Psoas muscle (tissue), 8 donors: ENCODE results near the gene SIGLEC7. TPM values are rescaled to one million over a fixed set of nuclear protein-coding genes. Genes with fewer than 3 reads are reported as not detected.
A peak's percentile ranks its signal among the peaks of the same experiment; 100 is the strongest.
"Not testable (repeated sequence)": the region's sequence is repeated elsewhere in the genome, so short reads cannot be mapped to it uniquely, and the experiment has no call there.

ENCODE experiments used
- ATAC-seq, 4 donors: fragments of 200-7000 bp; cut with Tn5 transposase; one replicate each; pipeline ENCODE4 v1.9.1; 2020; ENCODE audit warnings: moderate library complexity in 3 of 4, mild to moderate bottlenecking in 2 of 4
- DNase-seq, 2 donors: peaks; one replicate each; pipeline ENCODE4 v3.0.0-alpha.2; 2020
- H3K27ac ChIP-seq: fragments of 200-600 bp; one replicate; pipeline ENCODE4 v1.8.0; 2022
- H3K27me3 ChIP-seq, 3 donors: fragments of 200-600 bp in 1 of 3; one replicate each; pipeline versions ENCODE4 v1.6.1 to v1.8.0; 2013 to 2022; ENCODE audit warnings: low read length in 2 of 3, mild to moderate bottlenecking in 2 of 3, moderate library complexity in 1 of 3; ENCODE audit not compliant: insufficient read depth in 3 of 3
- H3K36me3 ChIP-seq, 2 donors: fragments of 200-600 bp in 1 of 2; one replicate each; pipeline versions ENCODE4 v1.6.1 to v1.8.0; 2013 to 2022; ENCODE audit warnings: low read depth in 1 of 2, mild to moderate bottlenecking in 1 of 2, moderate library complexity in 1 of 2; ENCODE audit not compliant: insufficient read depth in 1 of 2
- H3K4me1 ChIP-seq: fragments of 200-600 bp; one replicate; pipeline ENCODE4 v1.8.0; 2022
- H3K4me3 ChIP-seq: fragments of 200-600 bp; one replicate; pipeline ENCODE4 v1.8.0; 2022; ENCODE audit warnings: mild to moderate bottlenecking
- H3K9me3 ChIP-seq: fragments of 200-600 bp; one replicate; pipeline ENCODE4 v1.8.0; 2022
- CTCF ChIP-seq: fragments of 200-600 bp; IDR thresholded peaks from one replicate; pipeline ENCODE4 v1.8.0; 2022; ENCODE audit warnings: antibody characterized with exemption
- WGBS, 3 donors: extraction: QIAGEN DNeasy Blood & Tissue Kit; methylation state at CpG; one replicate each; pipeline versions ENCODE4 v1.1.6 to v1.1.7; 2013; 5-methylcytosine and 5-hydroxymethylcytosine counted together
- intact Hi-C, 2 donors: fragments of 100-400 bp; cut with DNase I; formaldehyde crosslinking; loops; one replicate each; pipeline versions ENCODE4 v1.11.0 to v1.14.2; 2022
- polyA plus RNA-seq, 3 donors: library from polyadenylated mRNA; stranded (reverse); fragments of 200-250 nt; gene quantifications; one replicate each; pipeline ENCODE4 v1.2.3, GENCODE V29; 2013
- total RNA-seq, 4 donors: library from RNA; stranded (reverse); fragmentation: NEBNext Ultra II Directional in 2 of 4; extraction: Animal tissue kit (Norgen Biotek cat#: 25700) in 2 of 4; gene quantifications; one replicate each; pipeline versions ENCODE4 v1.2.1 to v1.2.4, GENCODE V29; 2021 to 2023
- donor health status: healthy with polysubstance abuse.
- donor health status: DM: no; HTN: no; CAD: no; lungs with moderate emphysema.
- donor health status: Bipolar disorder and iron deficiency.
- donor health status: healthy.
- donor health status: DM: yes; HTN: yes; CAD: no.
- donor health status: DM: no; HTN: no; CAD: no.
- donor health status: DM: no; HTN: no; CAD: no.
- donor health status: DM: yes; HTN: yes; CAD: no.

Gene SIGLEC7
- total and polyA plus RNA-seq, 7 donors = 0.08 to 0.82 (median 0.50) TPM; not detected in 1

DNA sequence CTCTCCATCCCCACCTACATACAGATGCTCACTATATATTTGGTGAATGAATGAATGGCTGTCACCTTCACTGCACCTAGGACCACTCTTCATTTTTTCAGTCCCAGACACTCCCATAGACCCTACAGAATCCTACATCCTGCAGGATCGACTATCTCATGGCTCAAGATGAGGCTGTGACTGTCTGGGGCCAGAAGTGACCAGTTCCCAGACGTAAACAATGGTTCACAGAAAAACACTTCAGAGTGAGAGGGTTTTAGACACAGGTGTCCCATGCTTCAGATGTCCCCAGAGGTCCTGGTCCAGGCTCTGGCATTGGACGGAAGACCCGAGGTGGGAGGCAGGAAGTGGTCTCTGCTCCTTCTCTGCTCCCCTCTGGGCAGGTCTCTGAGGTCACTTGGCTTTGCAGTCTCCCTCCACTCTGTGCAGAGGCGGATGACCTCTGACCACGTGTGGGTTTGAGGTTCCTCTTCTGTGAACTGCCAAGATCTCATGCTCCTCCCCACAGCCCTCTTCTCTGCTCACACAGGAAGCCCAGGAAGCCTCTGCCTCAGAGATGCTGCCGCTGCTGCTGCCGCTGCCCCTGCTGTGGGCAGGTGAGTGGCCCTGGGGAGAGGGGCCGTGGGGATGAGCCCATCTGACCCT lies 24.9 kb downstream of the SIGLEC7 start:
- Histone ChIP-seq H3K27me3 (peaks cover 0 to 2% (median 0%) of the 10 kb centered on the region in 3 donors), H3K27ac (no peak overlapping the region), H3K4me1 (no peaks in the 10 kb centered on the region), H3K36me3 (no peaks in the 10 kb centered on the region), H3K9me3 (no peaks in the 10 kb centered on the region), H3K4me3 (no peak overlapping the region)
- DNase-seq (no peak), ATAC-seq (no peak)
- intact Hi-C loops = no loop called here
- no peak for TF ChIP-seq CTCF
- 51 to 55% (median 52%) methylated on average over 9 of the region's 9 CpGs for WGBS, 3 donors

GRCh38 chr19:51168564-51169282 lies 26.6 kb downstream of the SIGLEC7 start:
- 74 to 85% (median 77%) methylated on average over 13 of the region's 13 CpGs for WGBS, 3 donors

GRCh38 chr19:51169283-51169918 lies 27.3 kb downstream of the SIGLEC7 start:
- H3K27ac ChIP-seq, intact Hi-C loops, H3K36me3 ChIP-seq, H3K4me1 ChIP-seq, ATAC-seq, H3K9me3 ChIP-seq, H3K4me3 ChIP-seq, H3K27me3 ChIP-seq: not testable (repeated sequence)
- 9 to 14% (median 13%) methylated on average over 11 of the region's 11 CpGs for WGBS, 3 donors
- DNase-seq = peak in 1 of 2 donors; percentile 70
- TF ChIP-seq CTCF = peak; percentile 69

More at GRCh38 chr19:51168564-51169282, 26.6 kb downstream of the SIGLEC7 start:
- no peak overlapping the region for H3K4me3 ChIP-seq
- DNase-seq (no peak), ATAC-seq (no peak)
- H3K27me3 ChIP-seq = peaks cover 0 to 5% (median 2%) of the 10 kb centered on the region in 3 donors
- H3K9me3 ChIP-seq = no peaks in the 10 kb centered on the region
- intact Hi-C loops = no loop called here
- TF ChIP-seq CTCF = no peak
- no peaks in the 10 kb centered on the region for H3K4me1 ChIP-seq
- H3K27ac ChIP-seq = no peak overlapping the region
- H3K36me3 ChIP-seq = no peaks in the 10 kb centered on the region

- ATAC-seq (no peak), DNase-seq (no peak)
- Histone ChIP-seq H3K4me3 (no peak overlapping the region), H3K4me1 (no peaks in the 10 kb centered on the region), H3K27ac (no peak overlapping the region), H3K36me3 (no peaks in the 10 kb centered on the region), H3K9me3 (no peaks in the 10 kb centered on the region), H3K27me3 (peaks cover 2 to 5% (median 3%) of the 10 kb centered on the region in 3 donors)
- TF ChIP-seq CTCF = no peak
- 72 to 87% (median 72%) methylated on average over 2 of the region's 2 CpGs for WGBS, 3 donors
- intact Hi-C loops = no loop called here
Measured at GRCh38 chr19:51172223-51172622, 30.1 kb downstream of the SIGLEC7 start.
